ENCODE results near the gene PRDM5. TPM values are rescaled to one million over a fixed set of nuclear protein-coding genes. Genes with fewer than 3 reads are reported as not detected.

Gene PRDM5
- total and polyA plus RNA-seq, 2 of the 13 experiments (the other 11 are each of a cell fraction or from before 2014, with no cell fraction given): not detected

GRCh38 chr4:120844528-120844921 is 78.0 kb downstream of the PRDM5 start:
- TF ChIP-seq MIER2 (CRISPR knock-in tag; IDR thresholded peaks at IDR 0.05) (no peak), ATF7-NPFF (CRISPR knock-in tag; IDR thresholded peaks at IDR 0.05; ENCODE audit: low read depth) (no peak), ZNF567 (CRISPR knock-in tag; IDR thresholded peaks at IDR 0.05; ENCODE audit: borderline replicate concordance) (no peak), ETS1 (CRISPR knock-in tag; IDR thresholded peaks at IDR 0.05) (no peak), NFE2L2 (IDR thresholded peaks at IDR 0.05; ENCODE audit: low read length) (no peak)
- H3K27ac ChIP-seq (ENCODE audit: extremely low read length, insufficient read depth, low read length): no peak overlapping the region
- POLR2A ChIA-PET: no interaction called here
- intact Hi-C loops (cut with micrococcal nuclease; ENCODE audit: unreplicated experiment): no loop called here
- H3K4me2 ChIP-seq (ENCODE audit: low read depth, low read length): no peak overlapping the region
- no peaks in the 10 kb centered on the region for H3K9me3 ChIP-seq (ENCODE audit: low read length)
- BruUV-seq (replicated peaks): no TSS peak
- H3K79me2 ChIP-seq (ENCODE audit: insufficient read depth, low read length): no peaks in the 10 kb centered on the region
- no peaks in the 10 kb centered on the region for H3K36me3 ChIP-seq (replicated peaks in 1 of 2; ENCODE audit: control insufficient read depth in 1 of 2, insufficient read depth in 2 of 2, low read length in 2 of 2)
- in situ Hi-C loops (cut with HindIII; ENCODE audit: extremely low pct_ligation_motif_present, low pct_unique_long_range_greater_than_20kb): no loop called here
- DNase-seq (ENCODE audit: low spot score): no peak
- no peaks in the 10 kb centered on the region for H4K20me1 ChIP-seq (ENCODE audit: insufficient read depth, low read length)
- H3K27me3 ChIP-seq (ENCODE audit: control insufficient read depth in 1 of 2, insufficient read depth in 2 of 2, low read length in 2 of 2): no peaks in the 10 kb centered on the region
- WGBS (ENCODE audit: low lambda C conversion rate): 4% methylated on average over 2 of the region's 2 CpGs
- no peak overlapping the region for H3K4me3 ChIP-seq (replicated peaks in 1 of 3; ENCODE audit: insufficient read depth in 1 of 3, low read depth in 2 of 3, low read length in 3 of 3)
- H3K4me1 ChIP-seq (ENCODE audit: insufficient read depth, low read length): no peaks in the 10 kb centered on the region
- no peak for ATAC-seq
- H3K9ac ChIP-seq (ENCODE audit: insufficient read depth, low read depth, low read length): no peak overlapping the region
- no peak for FAIRE-seq
- H2AFZ ChIP-seq (ENCODE audit: low read length): no peak overlapping the region
- CTCF ChIA-PET (ENCODE audit: low intra/inter-chr PET ratio, low total read pairs): no interaction called here

GRCh38 chr4:120843849-120844527 is 78.5 kb downstream of the PRDM5 start:
- Histone ChIP-seq H3K27ac (ENCODE audit: extremely low read length, insufficient read depth, low read length) (no peak overlapping the region), H3K79me2 (ENCODE audit: insufficient read depth, low read length) (no peaks in the 10 kb centered on the region), H3K9ac (ENCODE audit: insufficient read depth, low read depth, low read length) (no peak overlapping the region), H3K4me3 (replicated peaks in 1 of 3; ENCODE audit: insufficient read depth in 1 of 3, low read depth in 2 of 3, low read length in 3 of 3) (no peak overlapping the region), H2AFZ (ENCODE audit: low read length) (no peak overlapping the region), H4K20me1 (ENCODE audit: insufficient read depth, low read length) (no peaks in the 10 kb centered on the region), H3K36me3 (replicated peaks in 1 of 2; ENCODE audit: control insufficient read depth in 1 of 2, insufficient read depth in 2 of 2, low read length in 2 of 2) (no peaks in the 10 kb centered on the region), H3K4me2 (ENCODE audit: low read depth, low read length) (no peak overlapping the region), H3K27me3 (ENCODE audit: control insufficient read depth in 1 of 2, insufficient read depth in 2 of 2, low read length in 2 of 2) (no peaks in the 10 kb centered on the region), H3K4me1 (ENCODE audit: insufficient read depth, low read length) (no peaks in the 10 kb centered on the region), H3K9me3 (ENCODE audit: low read length) (no peaks in the 10 kb centered on the region)
- intact Hi-C loops (cut with micrococcal nuclease; ENCODE audit: unreplicated experiment): no loop called here
- peak; percentile 95 for ATAC-seq
- POLR2A ChIA-PET: no interaction called here
- no peak for FAIRE-seq
- BruUV-seq (replicated peaks): no TSS peak
- CTCF ChIA-PET (ENCODE audit: low intra/inter-chr PET ratio, low total read pairs): no interaction called here
- WGBS (ENCODE audit: low lambda C conversion rate): 28% methylated on average over 7 of the region's 7 CpGs
- DNase-seq (ENCODE audit: low spot score): no peak
- in situ Hi-C loops (cut with HindIII; ENCODE audit: extremely low pct_ligation_motif_present, low pct_unique_long_range_greater_than_20kb): no loop called here
- no peak for TF ChIP-seq ZIK1 (CRISPR knock-in tag; IDR thresholded peaks at IDR 0.05; ENCODE audit: borderline replicate concordance, low read depth)
- no peak for TF ChIP-seq PAXIP1 (CRISPR knock-in tag; conservative IDR thresholded peaks at IDR 0.05)
- TF ChIP-seq ZNF784 (CRISPR knock-in tag; IDR thresholded peaks at IDR 0.05; ENCODE audit: borderline replicate concordance): no peak
- TF ChIP-seq ZBTB33 (CRISPR knock-in tag; IDR thresholded peaks at IDR 0.05): no peak
